Endothelial cell of umbilical vein (primary cell): ENCODE results near the gene SLC26A4. TPM values are rescaled to one million over a fixed set of nuclear protein-coding genes. Genes with fewer than 3 reads are reported as not detected.

Source experiments
- BruUV-seq: library from RNA; stranded (reverse); fragments of 400-500 nt; replicated peaks from 2 replicates; lab custom pipeline; 2021; lab: Mats Ljungman, UMichigan
- CTCF ChIA-PET: fragments of 300-600, 350-600 bp; sonication (Branson Sonifier 250); formaldehyde crosslinking; loops from one replicate; lab custom pipeline; 2021; ENCODE audit warnings: antibody characterized with exemption, inconsistent platforms; lab: Charles Lee
- POLR2A ChIA-PET: fragments of 300-600, 350-600 bp; sonication (Branson Sonifier 250); formaldehyde crosslinking; loops from one replicate; lab custom pipeline; 2021; ENCODE audit warnings: antibody characterized with exemption, inconsistent platforms; lab: Charles Lee
- DNase-seq: peaks from one replicate; pipeline ENCODE4 v3.0.0-alpha.2; 2011; ENCODE audit warnings: low read depth, low spot score
- FAIRE-seq: peaks from 2 replicates; lab custom pipeline; 2011; peaks lifted over from hg19 to GRCh38; lab: Jason Lieb, UNC
- H2AFZ ChIP-seq: 2 replicates; pipeline ENCODE4 v1.6.0; 2012; ENCODE audit warnings: low read depth, low read length, control low read depth, inconsistent platforms
- H3K27ac ChIP-seq: 2 replicates; pipeline ENCODE4 v1.5.1; 2011; ENCODE audit warnings: low read depth, mild to moderate bottlenecking, control low read depth, low read length, moderate library complexity; ENCODE audit not compliant: insufficient read depth
- H3K27me3 ChIP-seq, 2 experiments: 2 replicates each; pipeline versions ENCODE4 v1.6.0 to v1.6.1; 2011; ENCODE audit warnings: low read length in 2 of 2, mixed read lengths in 1 of 2; ENCODE audit not compliant: control insufficient read depth in 2 of 2, insufficient read depth in 2 of 2
- H3K36me3 ChIP-seq, 2 experiments: 2 replicates in 1 of 2; 3 replicates in 1 of 2; pipeline ENCODE4 v1.5.1; 2011; ENCODE audit warnings: low read length in 2 of 2, mild to moderate bottlenecking in 1 of 2, moderate library complexity in 1 of 2; ENCODE audit not compliant: control insufficient read depth in 2 of 2, insufficient read depth in 2 of 2; ENCODE audit errors: extremely low read depth in 1 of 2
- H3K4me1 ChIP-seq: 3 replicates; pipeline ENCODE4 v1.5.1; 2011; ENCODE audit warnings: mild to moderate bottlenecking, low read length; ENCODE audit not compliant: control insufficient read depth, insufficient read depth; ENCODE audit errors: extremely low read depth
- H3K4me2 ChIP-seq: 2 replicates; pipeline ENCODE4 v1.6.1; 2011; ENCODE audit warnings: low read length, control low read depth, mixed read lengths; ENCODE audit not compliant: insufficient read depth
- H3K4me3 ChIP-seq, 3 experiments: fragments of 200-600 bp in 1 of 3; sonication (generic), shearing (Covaris generic) in 1 of 3; replicated peaks in 1 of 3; 2 replicates each; pipeline ENCODE4 v1.5.1; 2011 to 2016; ENCODE audit warnings: control low read depth in 3 of 3, low read length in 3 of 3, mild to moderate bottlenecking in 2 of 3, inconsistent platforms in 1 of 3, low read depth in 1 of 3, moderate library complexity in 1 of 3; ENCODE audit not compliant: insufficient read depth in 1 of 3
- H3K79me2 ChIP-seq: 2 replicates; pipeline ENCODE4 v1.6.0; 2012; ENCODE audit warnings: low read length, inconsistent platforms; ENCODE audit not compliant: control insufficient read depth, insufficient read depth
- H3K9ac ChIP-seq: replicated peaks from 2 replicates; pipeline ENCODE3; 2011; ENCODE audit warnings: low read length, control low read depth; ENCODE audit not compliant: insufficient read depth; ENCODE audit errors: extremely low read depth
- H3K9me1 ChIP-seq: replicated peaks from 3 replicates; pipeline ENCODE4 v1.6.0; 2011; ENCODE audit warnings: mild to moderate bottlenecking, low read length; ENCODE audit not compliant: control insufficient read depth, insufficient read depth; ENCODE audit errors: extremely low read depth
- H3K9me3 ChIP-seq: replicated peaks from 2 replicates; pipeline ENCODE4 v1.5.1; 2012; ENCODE audit warnings: low read length, inconsistent platforms; ENCODE audit not compliant: control insufficient read depth, insufficient read depth
- H4K20me1 ChIP-seq: replicated peaks from 2 replicates; pipeline ENCODE3; 2011; ENCODE audit warnings: mild to moderate bottlenecking, low read length; ENCODE audit not compliant: control insufficient read depth, insufficient read depth; ENCODE audit errors: extremely low read depth
- CTCF ChIP-seq, 2 donors: IDR thresholded peaks; 1 replicate in 1 of 2; 2 replicates in 1 of 2; pipeline ENCODE4 v1.5.1; 2011; ENCODE audit warnings: low read length in 2 of 2, mild to moderate bottlenecking in 2 of 2, moderate library complexity in 2 of 2, control low read depth in 1 of 2, inconsistent platforms in 1 of 2, low read depth in 1 of 2; ENCODE audit not compliant: insufficient read depth in 1 of 2; ENCODE audit errors: extremely low read depth in 1 of 2
- EZH2 ChIP-seq: IDR thresholded peaks from 2 replicates; pipeline ENCODE4 v1.6.1; 2012; ENCODE audit warnings: borderline replicate concordance, low read depth, mild to moderate bottlenecking, moderate library complexity, low read length, inconsistent platforms; ENCODE audit not compliant: severe bottlenecking
- FOS ChIP-seq: IDR thresholded peaks from 2 replicates; pipeline ENCODE4 v1.6.1; 2011; ENCODE audit warnings: mild to moderate bottlenecking, low read length, moderate library complexity, borderline replicate concordance; ENCODE audit not compliant: insufficient read depth
- GATA2 ChIP-seq: IDR thresholded peaks from 2 replicates; pipeline ENCODE4 v1.7.0; 2011; ENCODE audit warnings: low read depth, mild to moderate bottlenecking, moderate library complexity, mixed read lengths, low read length; ENCODE audit not compliant: insufficient read length, insufficient read depth
- JUN ChIP-seq: IDR thresholded peaks from 2 replicates; pipeline ENCODE4 v1.6.1; 2011; ENCODE audit warnings: borderline replicate concordance, low read depth; ENCODE audit not compliant: insufficient read length, insufficient read depth
- MAX ChIP-seq: IDR thresholded peaks from 2 replicates; pipeline ENCODE4 v1.6.1; 2011; ENCODE audit not compliant: insufficient read depth, insufficient read length
- MYC ChIP-seq: IDR thresholded peaks from one replicate; pipeline ENCODE4 v1.6.1; 2011; ENCODE audit warnings: mild to moderate bottlenecking, low read depth, low read length
- POLR2AphosphoS5 ChIP-seq: IDR thresholded peaks from 2 replicates; pipeline ENCODE4 v1.6.1; 2012; ENCODE audit warnings: low read depth, mild to moderate bottlenecking, control low read depth, low read length, moderate library complexity; ENCODE audit not compliant: insufficient read depth
- dilution Hi-C: fragments of 300-500 bp; cut with MboI; formaldehyde crosslinking; loops from one replicate; pipeline ENCODE4 v1.15.0; 2019; ENCODE audit warnings: low sequenced_read_pairs; ENCODE audit not compliant: extremely low pct_ligation_motif_present
- intact Hi-C: fragments of 100-400 bp; cut with micrococcal nuclease; formaldehyde crosslinking; loops from one replicate; pipeline ENCODE4 v1.10.0; 2022
- polyA plus RNA-seq, 4 experiments: library from polyadenylated mRNA; depleted of rRNA in 3 of 4; stranded (reverse) in 3 of 4; unstranded in 1 of 4; fragments of >200 nt; gene quantifications; 2 replicates each; pipeline versions ENCODE4 v1.2.1 to v1.2.3, GENCODE V29; 2011 to 2012; ENCODE audit warnings: missing spikeins in 1 of 4
- total RNA-seq: library from RNA; stranded (reverse); gene quantifications from 2 replicates; pipeline ENCODE4 v1.2.3, GENCODE V29; 2021

Gene SLC26A4
- total and polyA plus RNA-seq, 2 donors (not counting 3 experiments of a cell fraction or from before 2014, with no cell fraction given) = 0.77 to 0.79 TPM

GRCh38 chr7:107691716-107692115 is 31.1 kb downstream of the SLC26A4 start:
- Histone ChIP-seq H3K4me1 (peaks cover 31% of the 10 kb centered on the region), H4K20me1 (no peaks in the 10 kb centered on the region), H3K79me2 (no peaks in the 10 kb centered on the region), H3K9ac (no peak overlapping the region), H3K4me3 (no peak overlapping the region), H2AFZ (no peak overlapping the region), H3K9me1 (no peaks in the 10 kb centered on the region), H3K27me3 (no peaks in the 10 kb centered on the region), H3K36me3 (no peaks in the 10 kb centered on the region), H3K9me3 (no peaks in the 10 kb centered on the region), H3K27ac (no peak overlapping the region), H3K4me2 (no peak overlapping the region)
- CTCF ChIA-PET = interaction anchor here (0.9 to 3.1 kb wide), 4 partner anchors 10 to 188 kb away, joined by 3 to 19 read pairs (median 6); no protein-coding TSS in a partner anchor
- dilution Hi-C loops (no loop called here), intact Hi-C loops (loop anchor here (2.0 kb wide), 1 partner anchor 95 kb away; no protein-coding TSS in a partner anchor)
- BruUV-seq = no TSS peak
- POLR2A ChIA-PET = no interaction called here
- peak; percentile 16 for TF ChIP-seq FOS
- TF ChIP-seq POLR2AphosphoS5 = no peak
- peak; percentile 73 for DNase-seq
- FAIRE-seq = peak; percentile 15

GRCh38 chr7:107692501-107692900 is 31.9 kb downstream of the SLC26A4 start:
- Histone ChIP-seq H3K36me3 (no peaks in the 10 kb centered on the region), H4K20me1 (no peaks in the 10 kb centered on the region), H3K27ac (no peak overlapping the region), H3K9me1 (no peaks in the 10 kb centered on the region), H3K27me3 (no peaks in the 10 kb centered on the region), H3K4me1 (peaks cover 31% of the 10 kb centered on the region), H2AFZ (no peak overlapping the region), H3K9ac (no peak overlapping the region), H3K9me3 (no peaks in the 10 kb centered on the region), H3K79me2 (no peaks in the 10 kb centered on the region), H3K4me3 (no peak overlapping the region), H3K4me2 (no peak overlapping the region)
- TF ChIP-seq EZH2 (no peak), JUN (no peak), MYC (no peak), POLR2AphosphoS5 (no peak), GATA2 (no peak), MAX (no peak), FOS (no peak), CTCF (IDR thresholded peaks at IDR 0.05; ENCODE audit: extremely low read depth in 1 of 2, insufficient read depth in 1 of 2, low read depth in 1 of 2, low read length in 2 of 2) (no peak)
- intact Hi-C loops (loop anchor here (2.0 kb wide), 1 partner anchor 96 kb away; no protein-coding TSS in a partner anchor), dilution Hi-C loops (no loop called here)
- DNase-seq (peak; percentile 23), FAIRE-seq (no peak)
- POLR2A ChIA-PET = no interaction called here
- BruUV-seq = no TSS peak
- CTCF ChIA-PET = interaction anchor here (2.7 kb wide), 1 partner anchor 187 kb away, joined by 9 read pairs; no protein-coding TSS in a partner anchor
